Naive thymus-derived CD4-positive, alpha-beta T cell (primary cell): ENCODE data around the gene ARSH. TPM values are rescaled to one million over a fixed set of nuclear protein-coding genes. Genes with fewer than 3 reads are reported as not detected.
"Not testable (repeated sequence)": the region's sequence is repeated elsewhere in the genome, so short reads cannot be mapped to it uniquely, and the experiment has no call there.

ENCODE experiments used
- ATAC-seq: fragments of 150-1000 bp; cut with Tn5 transposase; 2 replicates; pipeline ENCODE4 v1.10.0; 2021; ENCODE audit warnings: mild to moderate bottlenecking, moderate library complexity
- CTCF ChIA-PET: fragments of 350-600 bp; sonication (Branson Sonifier 250); formaldehyde crosslinking; loops from one replicate; lab custom pipeline; 2021; ENCODE audit warnings: antibody characterized with exemption; lab: Charles Lee
- POLR2A ChIA-PET: fragments of 350-600 bp; sonication (Branson Sonifier 250); formaldehyde crosslinking; loops from one replicate; lab custom pipeline; 2021; ENCODE audit warnings: antibody characterized with exemption, inconsistent platforms; lab: Charles Lee
- DNase-seq, 9 donors: peaks; one replicate each; pipeline versions ENCODE4 v3.0.0 to v3.0.0-alpha.2; 2020 to 2022; ENCODE audit warnings: mixed read lengths in 1 of 9
- H3K27ac ChIP-seq: one replicate; pipeline ENCODE4 v1.7.0; 2013; ENCODE audit warnings: mild to moderate bottlenecking, low read depth, low read length, moderate library complexity
- H3K27me3 ChIP-seq, 2 donors: one replicate each; pipeline ENCODE4 v1.7.0; 2013; ENCODE audit warnings: low read length in 2 of 2, mild to moderate bottlenecking in 2 of 2, moderate library complexity in 2 of 2; ENCODE audit not compliant: control insufficient read depth in 2 of 2, insufficient read depth in 2 of 2
- H3K36me3 ChIP-seq, 3 experiments: 1 replicate in 2 of 3; 2 replicates in 1 of 3; pipeline ENCODE4 v1.7.0; 2013; ENCODE audit warnings: low read length in 3 of 3, mild to moderate bottlenecking in 3 of 3, moderate library complexity in 1 of 3; ENCODE audit not compliant: insufficient read depth in 3 of 3, control insufficient read depth in 2 of 3
- H3K4me1 ChIP-seq, 2 donors: one replicate each; pipeline ENCODE4 v1.7.0; 2013; ENCODE audit warnings: low read length in 2 of 2, mild to moderate bottlenecking in 2 of 2, moderate library complexity in 1 of 2; ENCODE audit not compliant: control insufficient read depth in 2 of 2, insufficient read depth in 2 of 2
- H3K4me3 ChIP-seq: 2 replicates; pipeline ENCODE4 v1.7.0; 2013; ENCODE audit warnings: mild to moderate bottlenecking, low read length
- H3K9me3 ChIP-seq, 3 experiments: 1 replicate in 2 of 3; 2 replicates in 1 of 3; pipeline ENCODE4 v1.7.0; 2013; ENCODE audit warnings: low read length in 3 of 3; ENCODE audit not compliant: control insufficient read depth in 2 of 3
- H3K27ac Mint-ChIP-seq, 9 donors: one replicate each; pipeline ENCODE4 v1.8.0; 2020 to 2022; ENCODE audit warnings: mixed read lengths in 9 of 9, mild to moderate bottlenecking in 8 of 9, moderate library complexity in 5 of 9, inconsistent platforms in 2 of 9
- H3K27me3 Mint-ChIP-seq, 5 donors: one replicate each; pipeline ENCODE4 v1.8.0; 2021 to 2022; ENCODE audit warnings: mixed read lengths in 5 of 5, mild to moderate bottlenecking in 1 of 5
- H3K36me3 Mint-ChIP-seq, 5 donors: one replicate each; pipeline ENCODE4 v1.8.0; 2020 to 2022; ENCODE audit warnings: mixed read lengths in 5 of 5, mild to moderate bottlenecking in 3 of 5, inconsistent platforms in 1 of 5
- H3K4me1 Mint-ChIP-seq, 7 donors: one replicate each; pipeline ENCODE4 v1.8.0; 2020 to 2022; ENCODE audit warnings: mixed read lengths in 7 of 7, mild to moderate bottlenecking in 3 of 7, inconsistent platforms in 1 of 7
- H3K4me3 Mint-ChIP-seq, 10 donors: one replicate each; pipeline ENCODE4 v1.8.0; 2020 to 2022; ENCODE audit warnings: mild to moderate bottlenecking in 10 of 10, mixed read lengths in 10 of 10, moderate library complexity in 6 of 10, inconsistent platforms in 2 of 10
- H3K9me3 Mint-ChIP-seq, 11 donors: one replicate each; pipeline ENCODE4 v1.8.0; 2020 to 2022; ENCODE audit warnings: mixed read lengths in 11 of 11, mild to moderate bottlenecking in 4 of 11, inconsistent platforms in 1 of 11, moderate library complexity in 1 of 11
- intact Hi-C, 2 donors: fragments of 100-400 bp; cut with micrococcal nuclease; formaldehyde crosslinking; loops; one replicate each; pipeline ENCODE4 v1.15.1; 2023
- polyA plus RNA-seq, 2 donors: library from polyadenylated mRNA; unstranded; fragments of 300-500 nt; fragmentation: Illumina TruSeq; gene quantifications; one replicate each; pipeline ENCODE4 v1.2.3, GENCODE V29; 2021
- total RNA-seq, 6 experiments: library from RNA in 5 of 6; stranded (reverse) in 5 of 6; gene quantifications; 1 replicate in 5 of 6; 2 replicates in 1 of 6; pipeline ENCODE4 v1.2.3 and lab custom pipeline; 2021 to 2026

Gene ARSH
- total and polyA plus RNA-seq, 7 experiments from 2014 or later = not detected

DNA sequence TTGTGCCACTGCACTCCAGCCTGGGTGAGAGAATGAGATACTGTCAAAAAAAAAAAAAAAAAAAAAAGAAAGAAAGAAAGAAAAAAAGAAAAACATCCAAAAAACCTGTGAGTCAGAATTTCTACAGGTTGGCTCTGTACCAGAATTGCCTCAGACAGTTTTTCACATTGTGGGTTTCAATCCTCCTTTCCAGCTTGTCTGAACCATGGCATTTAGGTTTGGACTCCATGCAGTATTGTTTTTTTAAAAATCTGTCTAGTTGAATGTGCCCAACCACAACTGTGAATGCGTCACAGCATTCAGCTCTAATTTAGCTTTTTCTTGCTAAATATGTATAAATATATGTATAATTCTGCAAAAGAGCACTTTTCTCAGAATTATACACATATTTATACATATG is 31.4 kb upstream of the ARSH start:
- Mint-ChIP-seq H3K27me3 (peaks cover 0 to 5% (median 0%) of the 10 kb centered on the region in 5 donors), H3K36me3 (peaks cover 0 to 3% (median 0%) of the 10 kb centered on the region in 5 donors), H3K27ac (no peak overlapping the region), H3K4me3 (no peak overlapping the region), H3K4me1 (no peaks in the 10 kb centered on the region), H3K9me3 (peaks cover 0 to 6% (median under 1%) of the 10 kb centered on the region in 11 donors)
- ChIA-PET CTCF (no interaction called here), POLR2A (no interaction called here)
- intact Hi-C loops = no loop called here
- no peak for ATAC-seq
- Histone ChIP-seq H3K9me3 (no peaks in the 10 kb centered on the region), H3K27me3 (no peaks in the 10 kb centered on the region), H3K27ac (no peak overlapping the region), H3K4me1 (no peaks in the 10 kb centered on the region), H3K36me3 (no peaks in the 10 kb centered on the region), H3K4me3 (no peak overlapping the region)
- DNase-seq = no peak

DNA sequence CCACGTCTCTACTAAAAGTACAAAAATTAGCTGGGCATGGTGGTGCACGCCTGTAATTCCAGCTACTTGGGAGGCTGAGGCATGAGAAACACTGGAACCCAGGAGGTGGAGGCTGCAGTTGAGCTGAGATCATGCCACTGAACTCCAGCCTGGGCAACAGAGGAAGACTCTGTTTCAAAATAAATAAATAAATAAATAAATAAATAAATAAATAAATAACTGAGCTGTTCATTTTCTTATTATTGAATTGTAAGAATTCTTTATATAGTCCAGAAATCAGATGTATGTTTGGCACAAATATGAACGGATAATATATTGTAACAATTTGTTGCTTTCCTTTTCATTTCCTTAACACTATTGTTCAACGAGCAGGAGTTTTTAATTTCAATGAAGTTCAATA is 27.7 kb upstream of the ARSH start:
- H3K9me3 Mint-ChIP-seq, H3K36me3 ChIP-seq, H3K36me3 Mint-ChIP-seq, H3K27ac ChIP-seq, H3K9me3 ChIP-seq, H3K4me1 Mint-ChIP-seq, H3K4me3 ChIP-seq, H3K4me1 ChIP-seq, H3K27ac Mint-ChIP-seq, H3K4me3 Mint-ChIP-seq, ATAC-seq, H3K27me3 Mint-ChIP-seq, DNase-seq, CTCF ChIA-PET, POLR2A ChIA-PET, intact Hi-C loops, H3K27me3 ChIP-seq: not testable (repeated sequence)

DNA sequence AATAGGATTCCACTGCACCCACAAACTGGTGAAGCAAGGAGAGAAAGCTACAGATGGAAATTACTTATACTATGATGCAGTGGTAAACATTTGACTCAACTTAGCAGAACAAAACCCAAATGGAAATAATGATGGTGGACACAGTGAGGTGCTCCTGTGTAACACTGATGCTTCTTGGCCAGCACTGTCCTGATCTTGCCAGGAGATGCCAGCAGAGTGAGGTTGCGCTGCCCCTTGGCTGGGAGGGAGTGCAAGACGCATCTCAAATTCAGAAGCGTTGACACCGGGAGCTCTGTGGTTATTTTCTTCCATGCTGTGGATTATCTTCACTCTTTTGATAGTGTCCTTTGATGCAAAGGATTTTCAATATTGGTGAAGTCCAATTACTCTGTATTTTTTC is 22.0 kb upstream of the ARSH start:
- Mint-ChIP-seq H3K27me3 (peaks cover 0 to 6% (median 0%) of the 10 kb centered on the region in 5 donors), H3K9me3 (peaks cover 0 to 8% (median 2%) of the 10 kb centered on the region in 11 donors), H3K36me3 (no peaks in the 10 kb centered on the region), H3K27ac (no peak overlapping the region), H3K4me3 (no peak overlapping the region), H3K4me1 (no peaks in the 10 kb centered on the region)
- CTCF ChIA-PET = no interaction called here
- POLR2A ChIA-PET = no interaction called here
- Histone ChIP-seq H3K27ac (no peak overlapping the region), H3K4me1 (no peaks in the 10 kb centered on the region), H3K27me3 (no peaks in the 10 kb centered on the region), H3K4me3 (no peak overlapping the region), H3K36me3 (no peaks in the 10 kb centered on the region), H3K9me3 (no peaks in the 10 kb centered on the region)
- no peak for ATAC-seq
- intact Hi-C loops = no loop called here
- DNase-seq = no peak

DNA sequence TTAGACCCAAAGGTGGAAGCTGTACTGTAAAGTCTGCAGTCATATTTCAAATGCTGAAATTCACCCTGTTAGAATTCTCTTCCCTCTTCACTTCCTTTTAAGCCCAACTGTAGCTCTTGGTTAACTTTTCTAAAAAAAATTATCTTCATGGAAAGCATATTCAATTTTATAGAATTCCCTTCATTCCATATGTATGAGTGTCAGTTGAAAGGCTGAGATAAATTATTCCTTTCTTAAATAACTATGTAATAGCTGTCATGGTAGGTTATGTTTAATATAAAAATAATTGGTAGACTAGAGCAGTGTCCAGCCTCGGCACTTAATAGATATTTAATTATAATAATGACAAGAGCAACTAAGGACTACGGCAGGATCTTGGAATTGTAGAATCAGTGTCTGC is 16.8 kb upstream of the ARSH start:
- H3K4me3 ChIP-seq = no peak overlapping the region
- H3K27me3 ChIP-seq = no peaks in the 10 kb centered on the region
- intact Hi-C loops = no loop called here
- no peaks in the 10 kb centered on the region for H3K4me1 ChIP-seq
- ChIA-PET POLR2A (no interaction called here), CTCF (no interaction called here)
- Mint-ChIP-seq H3K4me3 (no peak overlapping the region), H3K27ac (no peak overlapping the region), H3K36me3 (no peaks in the 10 kb centered on the region), H3K4me1 (no peaks in the 10 kb centered on the region), H3K27me3 (peaks cover 0 to 10% (median 0%) of the 10 kb centered on the region in 5 donors), H3K9me3 (peaks cover 0 to 6% (median 0%) of the 10 kb centered on the region in 11 donors)
- H3K27ac ChIP-seq = no peak overlapping the region
- DNase-seq (no peak), ATAC-seq (no peak)
- no peaks in the 10 kb centered on the region for H3K36me3 ChIP-seq
- no peaks in the 10 kb centered on the region for H3K9me3 ChIP-seq

DNA sequence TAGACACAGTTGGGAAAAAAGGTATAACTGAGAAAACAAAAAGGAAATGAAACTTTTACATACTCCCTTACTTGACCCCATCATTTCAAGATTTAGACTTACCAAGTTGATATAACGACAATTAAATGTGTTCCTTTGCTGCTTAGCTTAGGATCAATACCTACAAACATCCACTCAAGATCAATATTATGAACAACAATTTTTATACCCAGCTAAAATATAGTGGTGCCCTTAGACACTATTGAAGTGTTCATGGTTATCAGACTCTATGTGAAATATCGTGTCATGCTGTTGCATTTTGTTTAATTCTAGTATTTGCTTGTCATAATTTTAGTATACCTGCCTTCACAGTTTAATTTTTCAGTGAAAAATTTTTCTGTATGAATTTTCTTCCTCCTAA is 4.2 kb downstream of the ARSH start:
- Histone ChIP-seq H3K27ac (no peak overlapping the region), H3K4me1 (no peaks in the 10 kb centered on the region), H3K27me3 (no peaks in the 10 kb centered on the region), H3K9me3 (no peaks in the 10 kb centered on the region), H3K4me3 (no peak overlapping the region), H3K36me3 (no peaks in the 10 kb centered on the region)
- H3K27ac Mint-ChIP-seq = no peak overlapping the region
- POLR2A ChIA-PET = no interaction called here
- H3K36me3 Mint-ChIP-seq = peaks cover 0 to 8% (median 0%) of the 10 kb centered on the region in 5 donors
- CTCF ChIA-PET = no interaction called here
- H3K9me3 Mint-ChIP-seq = peaks cover 0 to 42% (median 15%) of the 10 kb centered on the region in 11 donors
- intact Hi-C loops = no loop called here
- no peaks in the 10 kb centered on the region for H3K4me1 Mint-ChIP-seq
- DNase-seq (no peak), ATAC-seq (no peak)
- H3K4me3 Mint-ChIP-seq = no peak overlapping the region
- no peaks in the 10 kb centered on the region for H3K27me3 Mint-ChIP-seq

DNA sequence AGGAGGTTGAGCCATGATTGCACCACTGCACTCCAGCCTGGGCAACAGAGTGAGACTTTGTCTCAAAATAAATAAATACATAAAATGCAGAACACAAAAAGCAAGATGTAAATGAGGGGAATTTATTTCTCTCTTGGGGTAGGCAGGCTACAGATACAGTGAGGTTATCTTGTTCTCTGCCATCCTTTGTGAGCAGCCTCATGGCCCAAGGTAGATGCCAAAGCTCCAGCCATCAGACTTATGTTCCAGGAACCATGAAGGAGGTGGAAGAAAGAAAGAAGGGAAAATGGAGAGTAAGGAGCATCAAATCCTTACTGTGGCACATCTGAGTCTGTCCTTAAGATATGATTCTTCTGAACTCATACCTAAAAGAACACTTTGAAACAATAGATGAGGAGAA is 11.1 kb downstream of the ARSH start:
- Histone ChIP-seq H3K27ac (no peak overlapping the region), H3K4me3 (no peak overlapping the region), H3K36me3 (no peaks in the 10 kb centered on the region), H3K4me1 (no peaks in the 10 kb centered on the region), H3K27me3 (no peaks in the 10 kb centered on the region), H3K9me3 (no peaks in the 10 kb centered on the region)
- ATAC-seq = no peak
- no peak for DNase-seq
- H3K27ac Mint-ChIP-seq = no peak overlapping the region
- CTCF ChIA-PET = no interaction called here
- peaks cover 0 to 19% (median 4%) of the 10 kb centered on the region in 11 donors for H3K9me3 Mint-ChIP-seq
- POLR2A ChIA-PET = no interaction called here
- no peak overlapping the region for H3K4me3 Mint-ChIP-seq
- no peaks in the 10 kb centered on the region for H3K4me1 Mint-ChIP-seq
- H3K27me3 Mint-ChIP-seq = peaks cover 0 to 5% (median 0%) of the 10 kb centered on the region in 5 donors
- intact Hi-C loops = no loop called here
- peaks cover 0 to 4% (median 0%) of the 10 kb centered on the region in 5 donors for H3K36me3 Mint-ChIP-seq

DNA sequence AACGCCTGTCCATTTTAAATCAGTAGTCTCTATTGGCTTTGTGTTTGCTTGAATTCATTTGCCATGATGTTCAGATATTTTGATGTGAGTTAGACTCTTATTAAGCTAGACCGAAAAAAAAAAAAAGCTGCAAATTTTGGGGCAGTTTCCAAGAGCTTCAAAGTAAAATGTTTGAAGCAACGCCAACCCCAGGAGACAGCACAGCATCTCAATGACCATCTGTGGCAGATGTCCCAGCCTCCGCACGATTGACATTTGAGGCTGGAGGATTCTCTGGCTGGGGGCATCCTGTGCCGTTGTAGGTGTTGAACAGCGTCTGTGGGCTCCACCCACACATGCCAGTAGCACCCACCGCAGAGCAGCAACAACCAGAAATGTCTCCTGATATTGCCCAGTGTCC is 17.8 kb downstream of the ARSH start:
- no peaks in the 10 kb centered on the region for H3K36me3 ChIP-seq
- no peak for ATAC-seq
- no peaks in the 10 kb centered on the region for H3K4me1 ChIP-seq
- no peaks in the 10 kb centered on the region for H3K27me3 ChIP-seq
- Mint-ChIP-seq H3K27ac (no peak overlapping the region), H3K4me1 (no peaks in the 10 kb centered on the region), H3K4me3 (no peak overlapping the region), H3K36me3 (no peaks in the 10 kb centered on the region), H3K9me3 (peaks cover 0 to 2% (median 0%) of the 10 kb centered on the region in 11 donors), H3K27me3 (peaks cover 0 to 3% (median 0%) of the 10 kb centered on the region in 5 donors)
- no peak overlapping the region for H3K4me3 ChIP-seq
- no peak for DNase-seq
- no peaks in the 10 kb centered on the region for H3K9me3 ChIP-seq
- CTCF ChIA-PET = no interaction called here
- no peak overlapping the region for H3K27ac ChIP-seq
- POLR2A ChIA-PET = no interaction called here
- intact Hi-C loops = no loop called here
